Right lobe of liver (tissue), 6 donors: ENCODE results near the gene GTF2A1L. TPM values are rescaled to one million over a fixed set of nuclear protein-coding genes. Genes with fewer than 3 reads are reported as not detected.

Experiments used
- ATAC-seq, 4 donors: fragments of 200-7000 bp; cut with Tn5 transposase; one replicate each; pipeline ENCODE4 v1.9.1; 2020; ENCODE audit warnings: mild to moderate bottlenecking in 4 of 4, moderate library complexity in 4 of 4
- DNase-seq, 3 donors: peaks; one replicate each; pipeline ENCODE4 v3.0.0-alpha.2; 2020
- H3K27ac ChIP-seq, 3 donors: fragments of 200-600 bp; one replicate each; pipeline ENCODE4 v1.8.0; 2022
- H3K27me3 ChIP-seq, 2 donors: fragments of 200-600 bp; one replicate each; pipeline ENCODE4 v1.8.0; 2022
- H3K36me3 ChIP-seq, 4 donors: fragments of 200-600 bp; sonication (generic) in 1 of 4; one replicate each; pipeline versions ENCODE4 v1.5.1 to v1.8.0; 2017 to 2022; ENCODE audit warnings: control low read depth in 1 of 4
- H3K4me1 ChIP-seq, 4 donors: fragments of 200-600 bp; sonication (generic) in 1 of 4; one replicate each; pipeline versions ENCODE4 v1.5.1 to v1.8.0; 2017 to 2022; ENCODE audit warnings: control low read depth in 1 of 4
- H3K4me3 ChIP-seq, 3 donors: fragments of 200-600 bp; one replicate each; pipeline ENCODE4 v1.8.0; 2022
- H3K9me3 ChIP-seq, 4 donors: fragments of 200-600 bp; sonication (generic) in 1 of 4; one replicate each; pipeline versions ENCODE4 v1.5.1 to v1.8.0; 2017 to 2022; ENCODE audit warnings: control low read depth in 1 of 4
- POLR2A ChIP-seq: fragments of 450-650 bp; IDR thresholded peaks from one replicate; pipeline ENCODE4 v1.6.1; 2017; ENCODE audit warnings: antibody characterized with exemption, mild to moderate bottlenecking
- WGBS: methylation state at CpG from one replicate; pipeline ENCODE4 v1.1.6; 2018; ENCODE audit warnings: low coverage, low lambda C conversion rate; ENCODE audit not compliant: insufficient coverage; ENCODE audit errors: missing lambda C conversion rate; 5-methylcytosine and 5-hydroxymethylcytosine counted together
- intact Hi-C, 2 donors: fragments of 100-400 bp; cut with DNase I; formaldehyde crosslinking; loops; one replicate each; pipeline versions ENCODE4 v1.11.2 to v1.14.1; 2022
- total RNA-seq, 6 experiments: library from RNA; depleted of rRNA in 2 of 6; stranded (reverse); fragments of >200 nt in 2 of 6; fragmentation: NEBNext Ultra II Directional in 3 of 6; extraction: Animal tissue kit (Norgen Biotek cat#: 25700) in 3 of 6; gene quantifications; one replicate each; pipeline versions ENCODE4 v1.1.0 to v1.2.4, GENCODE V29; 2016 to 2023
- TF ChIP-seq, protein P1 (sequence below), 4 donors: fragments of 200-600 bp in 3 of 4; fragments of 450-650 bp in 1 of 4; IDR thresholded peaks; one replicate each; pipeline versions ENCODE4 v1.5.1 to v1.8.0; 2016 to 2022; ENCODE audit warnings: antibody characterized with exemption in 4 of 4, mild to moderate bottlenecking in 2 of 4
- donor health status: DM: no; HTN: yes; CAD: no.
- donor health status: DM: no; HTN: no; CAD: no.
- donor health status: DM: no; HTN: no; CAD: no.
- donor health status: DM: no; HTN: yes; CAD: no.
- donor health status: DM: no; HTN: yes; CAD: no.

Gene GTF2A1L
- total RNA-seq, 6 experiments from 2014 or later: 0.58 to 0.66 TPM; not detected in 4

GRCh38 chr2:48600204-48600813 lies 17.3 kb upstream of the GTF2A1L start:
- intact Hi-C loops: no loop called here
- H3K4me1 ChIP-seq: no peaks in the 10 kb centered on the region
- H3K27ac ChIP-seq: no peak overlapping the region
- no peak for DNase-seq
- peak; percentile 65 to 75 (median 71) for ATAC-seq
- H3K27me3 ChIP-seq: no peaks in the 10 kb centered on the region
- H3K36me3 ChIP-seq: no peaks in the 10 kb centered on the region
- WGBS: 28% methylated on average over 4 of the region's 4 CpGs
- TF ChIP-seq, protein P1, sequence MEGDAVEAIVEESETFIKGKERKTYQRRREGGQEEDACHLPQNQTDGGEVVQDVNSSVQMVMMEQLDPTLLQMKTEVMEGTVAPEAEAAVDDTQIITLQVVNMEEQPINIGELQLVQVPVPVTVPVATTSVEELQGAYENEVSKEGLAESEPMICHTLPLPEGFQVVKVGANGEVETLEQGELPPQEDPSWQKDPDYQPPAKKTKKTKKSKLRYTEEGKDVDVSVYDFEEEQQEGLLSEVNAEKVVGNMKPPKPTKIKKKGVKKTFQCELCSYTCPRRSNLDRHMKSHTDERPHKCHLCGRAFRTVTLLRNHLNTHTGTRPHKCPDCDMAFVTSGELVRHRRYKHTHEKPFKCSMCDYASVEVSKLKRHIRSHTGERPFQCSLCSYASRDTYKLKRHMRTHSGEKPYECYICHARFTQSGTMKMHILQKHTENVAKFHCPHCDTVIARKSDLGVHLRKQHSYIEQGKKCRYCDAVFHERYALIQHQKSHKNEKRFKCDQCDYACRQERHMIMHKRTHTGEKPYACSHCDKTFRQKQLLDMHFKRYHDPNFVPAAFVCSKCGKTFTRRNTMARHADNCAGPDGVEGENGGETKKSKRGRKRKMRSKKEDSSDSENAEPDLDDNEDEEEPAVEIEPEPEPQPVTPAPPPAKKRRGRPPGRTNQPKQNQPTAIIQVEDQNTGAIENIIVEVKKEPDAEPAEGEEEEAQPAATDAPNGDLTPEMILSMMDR (IDR thresholded peaks at IDR 0.05): peak; percentile 54 to 68 (median 64)
- no peak for TF ChIP-seq POLR2A
- H3K4me3 ChIP-seq: no peak overlapping the region
- H3K9me3 ChIP-seq: no peaks in the 10 kb centered on the region

DNA sequence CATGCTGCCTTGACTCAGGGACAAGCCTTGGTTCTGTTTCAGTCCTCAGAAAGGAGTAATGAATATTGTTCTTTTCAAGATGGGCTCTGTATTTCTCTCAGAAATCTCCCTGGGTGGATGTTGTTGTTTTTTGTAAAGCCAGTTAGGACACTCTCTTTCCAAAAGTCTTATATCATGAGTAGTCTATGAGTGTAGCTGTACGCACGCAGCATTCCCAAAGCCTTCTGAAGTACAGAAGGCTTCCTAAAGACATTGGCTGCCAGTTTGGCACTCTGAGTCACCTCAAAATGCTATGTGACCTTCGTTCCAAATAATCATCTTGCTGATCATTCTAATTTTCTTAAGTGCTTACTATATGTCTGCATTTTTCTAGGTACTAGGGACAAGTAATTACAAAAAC lies 16.7 kb upstream of the GTF2A1L start:
- Histone ChIP-seq H3K4me3 (no peak overlapping the region), H3K27me3 (no peaks in the 10 kb centered on the region), H3K27ac (no peak overlapping the region), H3K9me3 (no peaks in the 10 kb centered on the region), H3K36me3 (no peaks in the 10 kb centered on the region), H3K4me1 (no peaks in the 10 kb centered on the region)
- TF ChIP-seq, protein P1 (IDR thresholded peaks at IDR 0.05): no peak
- TF ChIP-seq POLR2A: no peak
- ATAC-seq (no peak), DNase-seq (no peak)
- intact Hi-C loops: no loop called here
- 41% methylated on average over 2 of the region's 3 CpGs for WGBS

DNA sequence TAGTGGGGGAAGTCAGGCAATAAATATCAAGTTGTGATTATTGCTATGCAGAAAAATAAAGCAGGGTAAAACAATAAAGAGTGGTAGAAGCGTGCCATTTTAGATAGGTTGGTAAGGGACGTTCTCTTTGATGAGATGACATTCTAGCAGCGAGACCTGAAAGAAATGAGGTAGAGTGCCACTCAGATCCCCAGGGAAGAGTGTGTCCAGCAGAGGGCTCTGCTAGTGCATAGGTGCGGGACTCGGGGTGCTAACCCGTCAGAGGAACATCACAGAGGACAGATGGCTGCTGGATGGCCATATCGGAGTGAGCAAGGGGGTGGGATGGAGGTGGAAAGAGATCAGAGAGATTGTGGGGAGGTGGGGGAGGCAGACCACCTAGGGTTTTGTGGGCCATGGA lies 16.3 kb upstream of the GTF2A1L start:
- ATAC-seq: peak in 3 of 4 donors; percentile 66 to 73 (median 68)

GRCh38 chr2:48605482-48606175 lies 12.0 kb upstream of the GTF2A1L start:
- Histone ChIP-seq H3K27ac (no peak overlapping the region), H3K36me3 (no peaks in the 10 kb centered on the region), H3K9me3 (no peaks in the 10 kb centered on the region), H3K4me1 (no peaks in the 10 kb centered on the region), H3K27me3 (no peaks in the 10 kb centered on the region), H3K4me3 (no peak overlapping the region)
- no peak for TF ChIP-seq POLR2A
- TF ChIP-seq, protein P1 (IDR thresholded peaks at IDR 0.05): no peak
- intact Hi-C loops: no loop called here
- ATAC-seq (no peak), DNase-seq (no peak)
- 65% methylated on average over 5 of the region's 5 CpGs for WGBS

More for the DNA sequence above, 16.3 kb upstream of the GTF2A1L start:
- intact Hi-C loops: no loop called here
- Histone ChIP-seq H3K27me3 (no peaks in the 10 kb centered on the region), H3K9me3 (no peaks in the 10 kb centered on the region), H3K4me3 (no peak overlapping the region), H3K4me1 (no peaks in the 10 kb centered on the region), H3K27ac (no peak overlapping the region), H3K36me3 (no peaks in the 10 kb centered on the region)
- peak in 1 of 3 donors; percentile 29 for DNase-seq
- 13% methylated on average over 7 of the region's 7 CpGs for WGBS
- TF ChIP-seq POLR2A: no peak
- TF ChIP-seq, protein P1 (IDR thresholded peaks at IDR 0.05): peak in 3 of 4 donors; percentile 25 to 41 (median 30)
